MM.1S (cell line): Measurements from ENCODE around the gene SCUBE1.

Experiments used
- CTCF ChIP-seq: fragments of 300-600 bp; sonication (generic); IDR thresholded peaks from 2 replicates; pipeline ENCODE4 v1.5.1; 2016; ENCODE audit warnings: antibody characterized with exemption, low read length, mixed read lengths
- EZH2 ChIP-seq: fragments of 300-600 bp; sonication (generic); optimal IDR thresholded peaks from 2 replicates; pipeline ENCODE3; 2017; ENCODE audit warnings: low read depth, mild to moderate bottlenecking, antibody characterized with exemption, low read length, mixed read lengths

GRCh38 chr22:43171607-43172006 lies 171.6 kb downstream of the SCUBE1 start:
- TF ChIP-seq EZH2 (no peak), CTCF (no peak)
